Thyroid gland (tissue), 4 donors: Measurements from ENCODE around the gene KAZN. TPM values are rescaled to one million over a fixed set of nuclear protein-coding genes. Genes with fewer than 3 reads are reported as not detected.

Source experiments
- DNase-seq, 2 donors: peaks; one replicate each; pipeline ENCODE4 v3.0.0-alpha.2; 2019
- H3K27ac ChIP-seq, 3 donors: fragments of 200-600 bp; sonication (generic); 1 replicate in 2 of 3; 2 replicates in 1 of 3; pipeline ENCODE4 v1.5.1; 2016 to 2019; ENCODE audit warnings: mild to moderate bottlenecking in 1 of 3, moderate library complexity in 1 of 3
- H3K27me3 ChIP-seq: fragments of 200-600 bp; sonication (generic); one replicate; pipeline ENCODE4 v1.5.1; 2019
- H3K36me3 ChIP-seq, 2 donors: fragments of 200-600 bp; sonication (generic); one replicate each; pipeline ENCODE4 v1.5.1; 2016 to 2019
- H3K4me1 ChIP-seq, 2 donors: fragments of 200-600 bp; sonication (generic); one replicate each; pipeline ENCODE4 v1.5.1; 2017 to 2019
- H3K4me3 ChIP-seq, 3 donors: fragments of 200-600 bp; sonication (generic); replicated peaks in 1 of 3; 1 replicate in 2 of 3; 2 replicates in 1 of 3; pipeline ENCODE4 v1.5.1; 2016; ENCODE audit warnings: mild to moderate bottlenecking in 1 of 3
- H3K9me3 ChIP-seq: fragments of 200-600 bp; sonication (generic); one replicate; pipeline ENCODE4 v1.5.1; 2017
- POLR2A ChIP-seq, 2 donors: fragments of 450-650 bp; IDR thresholded peaks; one replicate each; pipeline ENCODE4 v1.6.1; 2017; ENCODE audit warnings: antibody characterized with exemption in 2 of 2, mild to moderate bottlenecking in 2 of 2, moderate library complexity in 1 of 2
- WGBS, 2 donors: methylation state at CpG; one replicate each; pipeline ENCODE4 v1.1.5; 2017; 5-methylcytosine and 5-hydroxymethylcytosine counted together
- intact Hi-C: fragments of 100-400 bp; cut with DNase I; formaldehyde crosslinking; loops from one replicate; pipeline ENCODE4 v1.15.1; 2023
- total RNA-seq, 4 donors: library from RNA; depleted of rRNA; stranded (reverse); fragments of >200 nt; gene quantifications; one replicate each; pipeline ENCODE4 v1.2.3, GENCODE V29; 2016
- TF ChIP-seq, protein P1 (sequence below), 6 experiments: fragments of 200-600 bp in 3 of 6; fragments of 450-650 bp in 3 of 6; sonication (generic) in 3 of 6; IDR thresholded peaks; one replicate each; pipeline ENCODE4 v1.5.1; 2016 to 2019; ENCODE audit warnings: antibody characterized with exemption in 6 of 6, mild to moderate bottlenecking in 2 of 6, inconsistent platforms in 1 of 6, moderate library complexity in 1 of 6

KAZN gene
- total RNA-seq, 4 donors from 2014 or later = 14.8 to 28.6 (median 18.2) TPM

DNA sequence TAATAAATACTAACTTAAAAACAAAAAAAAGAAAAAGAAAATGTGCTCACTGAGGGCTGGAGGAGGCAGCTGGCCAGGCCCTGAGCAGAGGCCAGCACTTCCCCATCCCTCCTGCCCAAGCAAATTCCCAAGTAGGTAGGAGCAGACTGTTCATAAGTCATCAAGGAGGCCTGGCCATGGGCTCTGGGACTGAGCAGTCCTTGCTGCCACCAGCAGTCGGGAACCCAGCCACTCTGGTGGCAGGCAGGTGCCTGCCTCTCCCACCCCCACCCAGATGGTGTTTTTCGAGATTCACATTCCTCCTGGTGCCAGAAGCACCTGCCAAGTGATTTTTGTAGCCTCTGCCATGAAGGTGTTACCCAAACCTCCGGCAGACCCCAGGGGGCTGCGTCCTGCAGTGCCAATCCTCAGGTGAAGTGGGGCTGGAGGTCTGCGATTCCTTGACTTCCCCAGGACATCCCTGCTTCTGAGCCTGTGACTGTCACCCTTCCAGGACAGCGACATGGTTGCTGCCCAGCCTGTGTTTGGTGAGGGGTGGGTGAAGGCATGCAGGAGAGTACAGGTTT is 350.9 kb downstream of the KAZN start:
- DNase-seq = peak; percentile 34 to 48
- Histone ChIP-seq H3K27me3 (no peaks in the 10 kb centered on the region), H3K4me3 (no peak overlapping the region), H3K4me1 (peaks cover 2 to 52% of the 10 kb centered on the region in 2 donors), H3K9me3 (no peaks in the 10 kb centered on the region), H3K27ac (no peak overlapping the region), H3K36me3 (no peaks in the 10 kb centered on the region)
- TF ChIP-seq, protein P1, sequence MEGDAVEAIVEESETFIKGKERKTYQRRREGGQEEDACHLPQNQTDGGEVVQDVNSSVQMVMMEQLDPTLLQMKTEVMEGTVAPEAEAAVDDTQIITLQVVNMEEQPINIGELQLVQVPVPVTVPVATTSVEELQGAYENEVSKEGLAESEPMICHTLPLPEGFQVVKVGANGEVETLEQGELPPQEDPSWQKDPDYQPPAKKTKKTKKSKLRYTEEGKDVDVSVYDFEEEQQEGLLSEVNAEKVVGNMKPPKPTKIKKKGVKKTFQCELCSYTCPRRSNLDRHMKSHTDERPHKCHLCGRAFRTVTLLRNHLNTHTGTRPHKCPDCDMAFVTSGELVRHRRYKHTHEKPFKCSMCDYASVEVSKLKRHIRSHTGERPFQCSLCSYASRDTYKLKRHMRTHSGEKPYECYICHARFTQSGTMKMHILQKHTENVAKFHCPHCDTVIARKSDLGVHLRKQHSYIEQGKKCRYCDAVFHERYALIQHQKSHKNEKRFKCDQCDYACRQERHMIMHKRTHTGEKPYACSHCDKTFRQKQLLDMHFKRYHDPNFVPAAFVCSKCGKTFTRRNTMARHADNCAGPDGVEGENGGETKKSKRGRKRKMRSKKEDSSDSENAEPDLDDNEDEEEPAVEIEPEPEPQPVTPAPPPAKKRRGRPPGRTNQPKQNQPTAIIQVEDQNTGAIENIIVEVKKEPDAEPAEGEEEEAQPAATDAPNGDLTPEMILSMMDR (IDR thresholded peaks at IDR 0.05) = peak in 3 of 6 experiments; percentile 6 to 17 (median 16)
- no peak for TF ChIP-seq POLR2A (IDR thresholded peaks at IDR 0.05)
- intact Hi-C loops = no loop called here
- WGBS, 2 donors = 68 to 81% methylated on average over 3 to 4 of the region's 6 CpGs

DNA sequence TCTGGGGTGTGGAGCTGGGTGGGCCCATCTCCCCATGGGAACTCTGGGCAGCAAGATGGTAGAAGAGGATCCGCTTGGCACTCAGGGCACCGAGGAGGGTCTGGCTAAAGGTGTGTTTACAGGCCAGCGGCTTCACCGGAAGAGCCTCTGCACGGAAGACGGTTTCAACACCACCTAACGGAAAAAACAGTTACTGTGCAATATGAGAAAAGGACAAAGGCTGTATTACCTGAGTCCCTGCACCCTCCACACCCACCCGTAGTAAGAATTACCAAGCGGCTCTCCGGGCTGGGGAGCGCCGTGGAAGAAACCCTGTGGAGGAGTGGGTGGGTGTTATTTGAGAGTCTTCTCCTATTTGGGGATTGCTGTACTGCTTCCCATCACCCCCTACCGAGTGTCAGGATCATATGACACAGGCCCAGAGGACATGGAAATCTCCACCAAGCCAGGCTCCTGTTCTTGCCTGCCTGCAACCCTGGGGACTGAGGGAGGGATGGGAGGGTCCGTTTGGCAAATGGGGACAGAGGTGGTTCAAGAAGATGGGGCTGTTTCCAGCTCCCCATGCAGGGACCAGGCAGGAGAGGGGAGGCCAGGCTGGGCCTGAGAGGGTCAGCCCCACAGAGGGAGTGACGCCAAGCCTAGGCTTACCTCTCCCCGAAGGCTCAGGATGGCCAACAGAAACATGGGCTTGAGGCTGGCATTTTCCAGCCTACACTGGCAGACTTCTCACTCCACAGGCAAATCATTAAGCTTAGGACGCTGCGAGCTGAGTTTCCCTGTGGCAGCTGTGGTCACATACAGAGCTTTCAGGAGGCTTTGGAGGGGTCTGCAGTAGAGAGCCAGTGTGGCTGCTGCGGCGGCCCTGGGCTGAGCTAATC is 351.6 kb downstream of the KAZN start:
- intact Hi-C loops = no loop called here
- DNase-seq = no peak
- 91 to 92% methylated on average over 12 to 20 of the region's 20 CpGs for WGBS, 2 donors
- no peak overlapping the region for H3K27ac ChIP-seq
- no peaks in the 10 kb centered on the region for H3K36me3 ChIP-seq
- peaks cover 2 to 45% of the 10 kb centered on the region in 2 donors for H3K4me1 ChIP-seq
- no peak for TF ChIP-seq POLR2A (IDR thresholded peaks at IDR 0.05)
- TF ChIP-seq, protein P1 (IDR thresholded peaks at IDR 0.05) = no peak
- H3K27me3 ChIP-seq = no peaks in the 10 kb centered on the region
- H3K4me3 ChIP-seq = no peak overlapping the region
- no peaks in the 10 kb centered on the region for H3K9me3 ChIP-seq

DNA sequence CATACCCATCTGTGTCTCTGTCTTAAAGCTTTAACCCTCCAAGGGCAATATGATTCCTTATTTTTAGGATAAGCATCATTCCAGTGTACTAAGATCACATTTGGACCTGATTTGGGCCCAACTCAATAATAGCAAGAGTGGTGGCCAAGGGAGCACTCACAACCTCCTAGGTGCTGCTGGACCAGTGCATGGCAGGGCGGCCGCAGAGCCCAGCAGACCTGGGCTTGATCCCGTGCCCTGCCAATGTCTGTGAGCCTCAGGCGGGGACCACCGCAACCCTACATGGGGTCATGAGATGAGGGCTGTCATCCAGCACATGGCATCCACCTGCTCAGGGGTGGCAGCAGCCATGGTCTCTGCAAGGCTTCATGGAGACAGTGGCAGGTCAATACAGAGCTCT is 353.3 kb downstream of the KAZN start:
- H3K4me1 ChIP-seq = peaks cover 2 to 31% of the 10 kb centered on the region in 2 donors
- H3K36me3 ChIP-seq = no peaks in the 10 kb centered on the region
- H3K27me3 ChIP-seq = no peaks in the 10 kb centered on the region
- no peak overlapping the region for H3K27ac ChIP-seq
- no peaks in the 10 kb centered on the region for H3K9me3 ChIP-seq
- 100% methylated on average over 4 to 5 of the region's 5 CpGs for WGBS, 2 donors
- H3K4me3 ChIP-seq = no peak overlapping the region
- DNase-seq = no peak
- TF ChIP-seq, protein P1 (IDR thresholded peaks at IDR 0.05) = no peak
- no peak for TF ChIP-seq POLR2A (IDR thresholded peaks at IDR 0.05)
- intact Hi-C loops = no loop called here

DNA sequence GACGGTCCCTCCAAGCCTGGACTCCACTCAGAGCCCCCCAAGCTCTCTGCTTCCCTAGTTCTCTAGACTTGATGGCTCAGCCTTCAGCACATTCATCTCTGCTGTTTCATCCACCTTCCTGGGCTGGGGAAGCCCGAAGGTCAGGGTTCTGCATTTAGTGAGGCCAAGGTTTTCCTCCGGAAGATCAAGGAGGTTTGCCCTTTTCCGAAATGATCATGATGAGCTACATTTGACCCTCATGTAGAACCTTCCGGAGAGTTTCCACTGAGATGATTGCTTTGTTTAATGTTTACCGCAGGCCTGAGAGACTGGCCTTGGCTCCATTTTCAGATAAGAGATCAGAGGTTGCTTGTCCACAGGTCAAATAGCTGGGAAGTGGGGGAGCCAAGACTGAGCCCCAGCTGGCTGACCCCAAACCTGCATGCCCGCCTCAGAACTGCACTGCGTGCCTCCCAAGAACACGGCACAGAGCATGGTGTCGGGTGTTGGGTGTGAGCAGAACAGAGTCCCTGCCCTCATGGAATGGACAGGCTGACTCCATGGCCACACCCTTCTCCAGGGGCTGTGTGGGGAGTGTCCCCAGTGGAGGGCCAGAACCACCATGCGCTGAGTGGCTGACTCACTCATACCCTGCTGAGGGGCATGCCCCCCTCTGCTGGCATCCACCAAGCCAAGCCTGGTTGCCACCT is 354.3 kb downstream of the KAZN start:
- H3K27ac ChIP-seq = no peak overlapping the region
- no peaks in the 10 kb centered on the region for H3K9me3 ChIP-seq
- peaks cover 2 to 26% of the 10 kb centered on the region in 2 donors for H3K4me1 ChIP-seq
- intact Hi-C loops = no loop called here
- no peaks in the 10 kb centered on the region for H3K36me3 ChIP-seq
- no peak for TF ChIP-seq POLR2A (IDR thresholded peaks at IDR 0.05)
- TF ChIP-seq, protein P1 (IDR thresholded peaks at IDR 0.05) = no peak
- H3K4me3 ChIP-seq = no peak overlapping the region
- H3K27me3 ChIP-seq = no peaks in the 10 kb centered on the region
- DNase-seq = no peak
- 86 to 90% methylated on average over 10 of the region's 11 CpGs for WGBS, 2 donors
